Measurements from ENCODE around the gene RHOG. TPM values are rescaled to one million over a fixed set of nuclear protein-coding genes. Genes with fewer than 3 reads are reported as not detected.

The RHOG gene
- total and polyA plus RNA-seq, 9 of the 15 experiments (the other 6 are each of a cell fraction or from before 2014, with no cell fraction given): 22.6 to 162 (median 80.3) TPM

- TF ChIP-seq ZBTB12 (CRISPR knock-in tag; IDR thresholded peaks at IDR 0.05) (no peak), CTCFL (IDR thresholded peaks at IDR 0.05; ENCODE audit: borderline replicate concordance, insufficient read depth, low read depth, low read length, poor library complexity, severe bottlenecking) (no peak), GTF2F1 (IDR thresholded peaks at IDR 0.05; ENCODE audit: low read depth, low read length) (no peak), HMG20A (CRISPR knock-in tag; conservative IDR thresholded peaks at IDR 0.05) (no peak), HMGN3 (IDR thresholded peaks at IDR 0.05; ENCODE audit: borderline replicate concordance, extremely low read depth, insufficient read length, low read depth, low read length) (no peak), NFRKB (IDR thresholded peaks at IDR 0.05; ENCODE audit: low read depth) (no peak), E2F5 (CRISPR knock-in tag; IDR thresholded peaks at IDR 0.05) (no peak), ZNF584 (CRISPR knock-in tag; IDR thresholded peaks at IDR 0.05; ENCODE audit: low read depth) (no peak; the same call in 1 of the 2 replicates), OTX1 (CRISPR knock-in tag; IDR thresholded peaks at IDR 0.05) (peak; percentile 56; the same call in 1 of the 2 replicates), TCF3 (CRISPR knock-in tag; IDR thresholded peaks at IDR 0.05) (0 out of 2 replicates have a peak, but pooled peaks have one; percentile 36), PRPF4 (IDR thresholded peaks at IDR 0.05; ENCODE audit: insufficient read depth, low read depth, low read length, poor library complexity, severe bottlenecking) (no peak), FOXK1 (CRISPR knock-in tag; IDR thresholded peaks at IDR 0.05; ENCODE audit: borderline replicate concordance) (no peak), TCF7L2 (IDR thresholded peaks at IDR 0.05; ENCODE audit: low read depth, low read length) (no peak), GATAD2A (IDR thresholded peaks at IDR 0.05) (0 out of 2 replicates have a peak, but pooled peaks have one; percentile 8), ELF4 (CRISPR knock-in tag; IDR thresholded peaks at IDR 0.05) (no peak), CREM (IDR thresholded peaks at IDR 0.05; ENCODE audit: low read depth) (peak; percentile 36), SMARCC2 (IDR thresholded peaks at IDR 0.05; ENCODE audit: low read depth) (no peak), LEF1 (IDR thresholded peaks at IDR 0.05) (peak; percentile 38; the same call in 1 of the 2 replicates), KLF13 (tag; IDR thresholded peaks at IDR 0.05; ENCODE audit: borderline replicate concordance, low read depth) (no peak)
- TF ChIP-seq, protein P1, sequence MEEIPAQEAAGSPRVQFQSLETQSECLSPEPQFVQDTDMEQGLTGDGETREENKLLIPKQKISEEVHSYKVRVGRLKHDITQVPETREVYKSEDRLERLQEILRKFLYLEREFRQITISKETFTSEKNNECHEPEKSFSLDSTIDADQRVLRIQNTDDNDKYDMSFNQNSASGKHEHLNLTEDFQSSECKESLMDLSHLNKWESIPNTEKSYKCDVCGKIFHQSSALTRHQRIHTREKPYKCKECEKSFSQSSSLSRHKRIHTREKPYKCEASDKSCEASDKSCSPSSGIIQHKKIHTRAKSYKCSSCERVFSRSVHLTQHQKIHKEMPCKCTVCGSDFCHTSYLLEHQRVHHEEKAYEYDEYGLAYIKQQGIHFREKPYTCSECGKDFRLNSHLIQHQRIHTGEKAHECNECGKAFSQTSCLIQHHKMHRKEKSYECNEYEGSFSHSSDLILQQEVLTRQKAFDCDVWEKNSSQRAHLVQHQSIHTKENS (CRISPR knock-in tag; IDR thresholded peaks at IDR 0.05): no peak
These were observed 9.2 kb downstream of the RHOG start (continued) for GRCh38 chr11:3831378-3832239.

Data from K562 (cell line).